GM23338 (cell line): ENCODE measurements around the gene FZD2. TPM values are rescaled to one million over a fixed set of nuclear protein-coding genes. Genes with fewer than 3 reads are reported as not detected.

Experiments used
- ATAC-seq: fragments of 200-7000 bp; cut with Tn5 transposase; 3 replicates; pipeline ENCODE4 v1.9.1; 2020
- DNase-seq: peaks from one replicate; pipeline ENCODE4 v3.0.0-alpha.2; 2015; ENCODE audit warnings: low spot score
- H2AFZ ChIP-seq: fragments of 200-600 bp; sonication (generic); 2 replicates; pipeline ENCODE4 v1.8.0; 2016; ENCODE audit warnings: antibody characterized with exemption, mild to moderate bottlenecking, moderate library complexity
- H3F3A ChIP-seq: fragments of 200-600 bp; sonication (generic); replicated peaks from 2 replicates; pipeline ENCODE4 v1.8.0; 2017; ENCODE audit warnings: antibody characterized with exemption, mixed run types, low read depth
- H3K27ac ChIP-seq: fragments of 200-600 bp; sonication (generic); 2 replicates; pipeline ENCODE4 v1.6.1; 2016; ENCODE audit warnings: low read depth
- H3K27me3 ChIP-seq: fragments of 200-600 bp; sonication (generic); 2 replicates; pipeline ENCODE4 v1.8.0; 2016; ENCODE audit warnings: mild to moderate bottlenecking, mixed run types, moderate library complexity; ENCODE audit not compliant: insufficient read depth
- H3K36me3 ChIP-seq: fragments of 200-600 bp; sonication (generic); 2 replicates; pipeline ENCODE4 v1.8.0; 2016; ENCODE audit warnings: mild to moderate bottlenecking; ENCODE audit not compliant: insufficient read depth
- H3K4me1 ChIP-seq: fragments of 200-600 bp; sonication (generic); 2 replicates; pipeline ENCODE4 v1.8.0; 2016; ENCODE audit warnings: mild to moderate bottlenecking, moderate library complexity; ENCODE audit not compliant: insufficient read depth
- H3K4me2 ChIP-seq: fragments of 200-600 bp; sonication (generic); 2 replicates; pipeline ENCODE4 v1.7.1; 2017; ENCODE audit warnings: mixed run types
- H3K4me3 ChIP-seq: fragments of 200-600 bp; sonication (generic); 2 replicates; pipeline ENCODE4 v1.6.1; 2016; ENCODE audit warnings: mixed run types
- H3K79me2 ChIP-seq: fragments of 200-600 bp; sonication (generic); replicated peaks from 2 replicates; pipeline ENCODE4 v1.8.0; 2017; ENCODE audit warnings: mild to moderate bottlenecking; ENCODE audit not compliant: insufficient read depth
- H3K9me2 ChIP-seq: fragments of 200-600 bp; sonication (generic); 2 replicates; pipeline ENCODE4 v1.8.0; 2017; ENCODE audit not compliant: insufficient read depth
- H4K20me1 ChIP-seq: fragments of 200-600 bp; sonication (generic); replicated peaks from 2 replicates; pipeline ENCODE4 v1.8.0; 2017; ENCODE audit warnings: mild to moderate bottlenecking; ENCODE audit not compliant: insufficient read depth
- H3K27ac Mint-ChIP-seq: 2 replicates; pipeline ENCODE4 v1.8.0; 2020; ENCODE audit warnings: inconsistent platforms, mild to moderate bottlenecking, moderate library complexity, mixed read lengths
- H3K27me3 Mint-ChIP-seq: 3 replicates; pipeline ENCODE4 v1.8.0; 2022; ENCODE audit warnings: low read depth, mild to moderate bottlenecking, moderate library complexity, mixed read lengths, inconsistent platforms; ENCODE audit not compliant: insufficient read depth, poor library complexity
- H3K36me3 Mint-ChIP-seq: 3 replicates; pipeline ENCODE4 v1.8.0; 2021; ENCODE audit warnings: low read depth, mild to moderate bottlenecking, inconsistent platforms, moderate library complexity, mixed read lengths
- H3K4me1 Mint-ChIP-seq: 3 replicates; pipeline ENCODE4 v1.8.0; 2020; ENCODE audit warnings: mild to moderate bottlenecking, inconsistent platforms, mixed read lengths
- H3K4me3 Mint-ChIP-seq: 3 replicates; pipeline ENCODE4 v1.8.0; 2021; ENCODE audit warnings: moderate library complexity, mild to moderate bottlenecking, inconsistent platforms, mixed read lengths
- H3K9me3 Mint-ChIP-seq: 3 replicates; pipeline ENCODE4 v1.8.0; 2020; ENCODE audit warnings: moderate library complexity, mild to moderate bottlenecking, inconsistent platforms, mixed read lengths
- CREB1 ChIP-seq: fragments of 250-450 bp; sonication (Bioruptor Pico); IDR thresholded peaks from 2 replicates; pipeline ENCODE4 v1.5.0; 2020; ENCODE audit warnings: low read depth, mild to moderate bottlenecking, moderate library complexity
- ETS1 ChIP-seq: IDR thresholded peaks from 2 replicates; pipeline ENCODE4 v1.6.1; 2016; ENCODE audit warnings: antibody characterized with exemption
- EZH2phosphoT487 ChIP-seq: fragments of 200-600 bp; sonication (generic); IDR thresholded peaks from one replicate; pipeline ENCODE4 v1.8.1; 2018; ENCODE audit warnings: antibody characterized with exemption; ENCODE audit not compliant: unreplicated experiment
- JUNB ChIP-seq: IDR thresholded peaks from one replicate; pipeline ENCODE4 v1.6.1; 2016; ENCODE audit warnings: antibody characterized with exemption; ENCODE audit not compliant: unreplicated experiment
- NANOG ChIP-seq: IDR thresholded peaks from 2 replicates; pipeline ENCODE4 v1.6.1; 2016; ENCODE audit warnings: antibody characterized with exemption, borderline replicate concordance
- POLR2AphosphoS5 ChIP-seq: IDR thresholded peaks from 2 replicates; pipeline ENCODE4 v1.6.1; 2016; ENCODE audit warnings: antibody characterized with exemption, low read depth
- ZNF114 ChIP-seq: fragments of 250-450 bp; sonication (Bioruptor Pico); IDR thresholded peaks from 2 replicates; pipeline ENCODE4 v1.5.0; 2020; ENCODE audit warnings: mild to moderate bottlenecking, moderate library complexity
- ZNF462 ChIP-seq: fragments of 250-450 bp; sonication (Bioruptor Pico); IDR thresholded peaks from 2 replicates; pipeline ENCODE4 v1.5.0; 2020; ENCODE audit warnings: mild to moderate bottlenecking, moderate library complexity
- polyA plus RNA-seq: library from polyadenylated mRNA; unstranded; fragments of >200 nt; fragmentation: Nextera tagmentation; extraction: Ambion mirVana; gene quantifications from 2 replicates; pipeline ENCODE4 v1.2.1, GENCODE V29; 2016
- total RNA-seq: library from RNA; depleted of rRNA; stranded (reverse); fragments of >200 nt; shearing (Covaris generic); gene quantifications from 2 replicates; pipeline ENCODE4 v1.2.3, GENCODE V29; 2014

Gene FZD2
- total and polyA plus RNA-seq, 2 experiments from 2014 or later, result 6.2 to 7.6 TPM

GRCh38 chr17:44601539-44601938 is 44.3 kb downstream of the FZD2 start:
- no peaks in the 10 kb centered on the region for H3K79me2 ChIP-seq
- ATAC-seq (no peak), DNase-seq (no peak)
- H3K9me3 Mint-ChIP-seq, result no peaks in the 10 kb centered on the region
- no peaks in the 10 kb centered on the region; the same call in 2 of the 3 replicates for H3K36me3 Mint-ChIP-seq
- H3K9me2 ChIP-seq, result no peaks in the 10 kb centered on the region
- H3K27me3 Mint-ChIP-seq, result peaks cover 15% of the 10 kb centered on the region
- H3K4me3 ChIP-seq, result no peak overlapping the region
- H3K27ac Mint-ChIP-seq, result no peak overlapping the region
- no peaks in the 10 kb centered on the region for H3K27me3 ChIP-seq
- no peaks in the 10 kb centered on the region for H4K20me1 ChIP-seq
- H3K27ac ChIP-seq, result no peak overlapping the region
- H3K4me2 ChIP-seq, result no peak overlapping the region
- no peak overlapping the region for H2AFZ ChIP-seq
- H3K36me3 ChIP-seq, result no peaks in the 10 kb centered on the region
- peaks cover 21% of the 10 kb centered on the region for H3K4me1 Mint-ChIP-seq
- H3F3A ChIP-seq, result no peaks in the 10 kb centered on the region
- no peak overlapping the region for H3K4me3 Mint-ChIP-seq
- H3K4me1 ChIP-seq, result peaks cover 12% of the 10 kb centered on the region; the same call in 1 of the 2 replicates
- TF ChIP-seq EZH2phosphoT487 (no peak), CREB1 (CRISPR knock-in tag) (no peak), NANOG (no peak), ETS1 (no peak), JUNB (no peak), ZNF114 (CRISPR knock-in tag) (no peak), POLR2AphosphoS5 (no peak), ZNF462 (CRISPR knock-in tag) (no peak)
